ENCODE measurements around the gene MYO1D.

DNA sequence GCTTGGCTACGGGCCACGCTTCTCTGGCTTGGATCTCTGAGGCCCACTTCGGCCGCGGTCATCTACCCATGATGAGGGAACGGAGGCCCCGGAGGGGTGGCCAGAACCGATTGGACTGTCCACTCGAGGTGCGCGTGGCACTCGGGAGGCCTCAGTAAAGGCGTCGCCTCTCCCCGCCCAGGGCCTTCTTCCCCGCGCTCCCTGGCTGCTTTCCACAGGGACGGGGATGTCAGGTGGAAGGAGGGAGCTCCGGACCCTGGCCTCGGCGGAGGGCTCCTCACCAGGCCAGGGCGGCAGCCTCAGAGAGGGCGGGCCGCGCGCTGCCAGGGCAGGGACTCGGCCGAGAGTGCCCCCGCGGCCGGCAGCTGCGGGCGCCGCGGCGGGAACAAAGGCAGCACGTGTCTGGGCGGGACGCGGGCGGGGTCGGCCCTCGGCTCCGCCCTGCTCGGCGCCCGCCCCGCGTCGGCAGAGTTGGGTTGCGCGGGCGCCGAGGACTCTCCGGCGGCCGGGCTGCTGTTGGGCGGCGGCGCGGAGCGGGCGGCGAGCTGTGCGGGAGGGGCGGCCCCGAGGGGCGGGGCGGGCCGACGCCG is 390.7 kb downstream of the MYO1D start:
- TF ChIP-seq POLR2A (IDR thresholded peaks at IDR 0.05): peak in 1 of 2 donors; percentile 80
- TF ChIP-seq, protein P1, sequence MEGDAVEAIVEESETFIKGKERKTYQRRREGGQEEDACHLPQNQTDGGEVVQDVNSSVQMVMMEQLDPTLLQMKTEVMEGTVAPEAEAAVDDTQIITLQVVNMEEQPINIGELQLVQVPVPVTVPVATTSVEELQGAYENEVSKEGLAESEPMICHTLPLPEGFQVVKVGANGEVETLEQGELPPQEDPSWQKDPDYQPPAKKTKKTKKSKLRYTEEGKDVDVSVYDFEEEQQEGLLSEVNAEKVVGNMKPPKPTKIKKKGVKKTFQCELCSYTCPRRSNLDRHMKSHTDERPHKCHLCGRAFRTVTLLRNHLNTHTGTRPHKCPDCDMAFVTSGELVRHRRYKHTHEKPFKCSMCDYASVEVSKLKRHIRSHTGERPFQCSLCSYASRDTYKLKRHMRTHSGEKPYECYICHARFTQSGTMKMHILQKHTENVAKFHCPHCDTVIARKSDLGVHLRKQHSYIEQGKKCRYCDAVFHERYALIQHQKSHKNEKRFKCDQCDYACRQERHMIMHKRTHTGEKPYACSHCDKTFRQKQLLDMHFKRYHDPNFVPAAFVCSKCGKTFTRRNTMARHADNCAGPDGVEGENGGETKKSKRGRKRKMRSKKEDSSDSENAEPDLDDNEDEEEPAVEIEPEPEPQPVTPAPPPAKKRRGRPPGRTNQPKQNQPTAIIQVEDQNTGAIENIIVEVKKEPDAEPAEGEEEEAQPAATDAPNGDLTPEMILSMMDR (IDR thresholded peaks at IDR 0.05): no peak

Data from adrenal gland (tissue), 5 donors.